OCI-LY3 (cell line): Measurements from ENCODE around the gene SCNM1.

ENCODE experiments used
- H2AFZ ChIP-seq: fragments of 200-600, 300-600 bp; shearing (Covaris generic); 2 replicates; pipeline ENCODE4 v1.6.0; 2014; ENCODE audit warnings: antibody characterized with exemption, low read depth, low read length
- H3K27ac ChIP-seq: fragments of 200-600, 300-600 bp; sonication (generic); 2 replicates; pipeline ENCODE4 v1.5.1; 2014; ENCODE audit warnings: mild to moderate bottlenecking, low read length, moderate library complexity, mixed read lengths
- H3K27me3 ChIP-seq: fragments of 200-600, 300-600 bp; sonication (generic); 2 replicates; pipeline ENCODE4 v1.6.1; 2014; ENCODE audit warnings: low read depth, low read length, mixed read lengths
- H3K36me3 ChIP-seq: fragments of 200-600, 300-600 bp; sonication (generic); replicated peaks from 2 replicates; pipeline ENCODE3; 2014; ENCODE audit warnings: low read depth, low read length, mixed read lengths
- H3K4me1 ChIP-seq: fragments of 300-600, 200-600 bp; sonication (generic); 2 replicates; pipeline ENCODE4 v1.6.1; 2014; ENCODE audit warnings: low read length, mixed read lengths
- H3K4me2 ChIP-seq: fragments of 200-600, 300-600 bp; sonication (generic); 2 replicates; pipeline ENCODE4 v1.6.1; 2014; ENCODE audit warnings: low read length, mixed read lengths
- H3K4me3 ChIP-seq: fragments of 300-600, 200-600 bp; sonication (generic); 2 replicates; pipeline ENCODE4 v1.5.1; 2014; ENCODE audit warnings: antibody characterized with exemption, mild to moderate bottlenecking, low read length, moderate library complexity
- H3K79me2 ChIP-seq: fragments of 300-600, 200-600 bp; shearing (Covaris generic); 2 replicates; pipeline ENCODE4 v1.6.1; 2014; ENCODE audit warnings: mild to moderate bottlenecking, low read length, mixed read lengths
- H3K9ac ChIP-seq: fragments of 300-600, 200-600 bp; shearing (Covaris generic); 2 replicates; pipeline ENCODE4 v1.6.0; 2014; ENCODE audit warnings: mild to moderate bottlenecking, low read length, moderate library complexity
- H3K9me3 ChIP-seq: fragments of 200-600, 300-600 bp; shearing (Covaris generic); 2 replicates; pipeline ENCODE4 v1.6.1; 2014; ENCODE audit warnings: low read length, mixed read lengths; ENCODE audit not compliant: insufficient read depth
- H4K20me1 ChIP-seq: fragments of 200-600, 300-600 bp; sonication (generic); 2 replicates; pipeline ENCODE4 v1.6.1; 2016; ENCODE audit warnings: low read length, mixed read lengths; ENCODE audit not compliant: insufficient read depth
- CTCF ChIP-seq: fragments of 200-600, 300-600 bp; sonication (generic); IDR thresholded peaks from 2 replicates; pipeline ENCODE4 v1.5.1; 2014; ENCODE audit warnings: antibody characterized with exemption, low read length, low read depth
- EZH2phosphoT487 ChIP-seq: fragments of 200-600 bp; shearing (Covaris generic); IDR thresholded peaks from 2 replicates; pipeline ENCODE4 v1.6.1; 2018; ENCODE audit warnings: antibody characterized with exemption, mixed run types, low read depth

SCNM1 gene

DNA sequence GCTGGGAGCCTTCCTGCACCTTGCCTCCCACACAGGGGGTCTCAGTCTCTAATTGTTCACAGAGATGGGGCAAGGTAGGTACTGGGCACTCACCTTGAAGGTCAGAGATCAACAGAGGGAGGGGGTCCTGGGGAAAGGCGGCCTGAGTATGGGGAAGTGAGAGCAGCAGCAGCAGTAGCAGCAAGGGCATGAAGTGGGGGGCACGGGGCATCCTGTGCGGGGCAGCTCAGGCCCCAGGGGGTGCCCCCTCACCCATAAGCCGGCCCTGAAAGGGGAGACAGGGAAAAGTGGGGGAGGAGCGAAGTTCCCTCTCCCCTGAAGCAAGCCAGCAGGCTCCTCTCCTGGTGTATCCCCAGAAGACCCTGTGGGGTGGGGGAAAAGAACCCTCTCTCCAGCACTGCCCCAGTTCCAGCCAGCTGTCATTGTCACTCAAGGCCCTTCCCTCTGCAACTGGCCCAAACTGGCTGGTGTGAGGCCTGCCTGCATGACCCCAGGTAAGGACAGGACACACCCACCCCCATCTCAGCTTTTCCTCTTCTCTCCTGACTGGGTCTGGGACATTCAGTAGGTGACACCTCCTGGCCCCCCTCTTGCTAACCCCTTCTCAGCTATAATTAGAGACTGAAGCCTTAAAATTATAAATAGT is 23.4 kb upstream of the SCNM1 start:
- Histone ChIP-seq H3K9ac (no peak overlapping the region), H3K27ac (no peak overlapping the region), H2AFZ (no peak overlapping the region)

GRCh38 chr1:151143057-151143435 is 22.9 kb upstream of the SCNM1 start:
- no peak overlapping the region for H3K4me2 ChIP-seq

More for the DNA sequence above, 23.4 kb upstream of the SCNM1 start:
- Histone ChIP-seq H3K9me3 (no peaks in the 10 kb centered on the region), H3K4me3 (no peak overlapping the region), H3K36me3 (no peaks in the 10 kb centered on the region), H4K20me1 (no peaks in the 10 kb centered on the region), H3K27me3 (no peaks in the 10 kb centered on the region; the same call in 1 of the 2 replicates), H3K4me1 (peaks cover 6% of the 10 kb centered on the region; the same call in 1 of the 2 replicates), H3K79me2 (no peaks in the 10 kb centered on the region), H3K4me2 (no peak overlapping the region)
- TF ChIP-seq CTCF (no peak), EZH2phosphoT487 (no peak)

GRCh38 chr1:151143986-151144385 is 22.0 kb upstream of the SCNM1 start:
- no peaks in the 10 kb centered on the region for H3K79me2 ChIP-seq
- H3K27ac ChIP-seq, result no peak overlapping the region
- H3K4me1 ChIP-seq, result peaks cover 6% of the 10 kb centered on the region; the same call in 1 of the 2 replicates
- H3K9me3 ChIP-seq, result no peaks in the 10 kb centered on the region
- no peaks in the 10 kb centered on the region for H4K20me1 ChIP-seq
- TF ChIP-seq EZH2phosphoT487, result no peak
- no peak for TF ChIP-seq CTCF
- H3K36me3 ChIP-seq, result no peaks in the 10 kb centered on the region
- no peaks in the 10 kb centered on the region; the same call in 1 of the 2 replicates for H3K27me3 ChIP-seq
- H3K4me2 ChIP-seq, result no peak overlapping the region
- H3K4me3 ChIP-seq, result no peak overlapping the region
- H3K9ac ChIP-seq, result no peak overlapping the region
- H2AFZ ChIP-seq, result no peak overlapping the region

More at GRCh38 chr1:151143057-151143435, 22.9 kb upstream of the SCNM1 start:
- no peak overlapping the region for H3K27ac ChIP-seq
- no peak overlapping the region for H3K9ac ChIP-seq
- no peak for TF ChIP-seq CTCF
- no peak for TF ChIP-seq EZH2phosphoT487
- no peaks in the 10 kb centered on the region; the same call in 1 of the 2 replicates for H3K27me3 ChIP-seq
- H3K79me2 ChIP-seq, result no peaks in the 10 kb centered on the region
- H3K36me3 ChIP-seq, result no peaks in the 10 kb centered on the region
- H2AFZ ChIP-seq, result no peak overlapping the region
- no peaks in the 10 kb centered on the region for H3K9me3 ChIP-seq
- H3K4me1 ChIP-seq, result peaks cover 6% of the 10 kb centered on the region; the same call in 1 of the 2 replicates
- no peak overlapping the region for H3K4me3 ChIP-seq
- no peaks in the 10 kb centered on the region for H4K20me1 ChIP-seq

- H3K4me3 ChIP-seq, result no peak overlapping the region
- no peak overlapping the region for H3K9ac ChIP-seq
- H2AFZ ChIP-seq, result no peak overlapping the region
These were observed 21.3 kb upstream of the SCNM1 start for GRCh38 chr1:151144474-151145303.

More at GRCh38 chr1:151144474-151145303, 21.3 kb upstream of the SCNM1 start:
- Histone ChIP-seq H3K79me2 (no peaks in the 10 kb centered on the region), H3K4me2 (no peak overlapping the region), H4K20me1 (no peaks in the 10 kb centered on the region), H3K36me3 (no peaks in the 10 kb centered on the region), H3K27me3 (no peaks in the 10 kb centered on the region; the same call in 1 of the 2 replicates), H3K4me1 (peaks cover 6% of the 10 kb centered on the region; the same call in 1 of the 2 replicates), H3K9me3 (no peaks in the 10 kb centered on the region), H3K27ac (no peak overlapping the region)
- TF ChIP-seq EZH2phosphoT487 (no peak), CTCF (no peak)
